Endothelial cell (in vitro differentiated cells): ENCODE results near the gene RNASEL. TPM values are rescaled to one million over a fixed set of nuclear protein-coding genes. Genes with fewer than 3 reads are reported as not detected.

ENCODE experiments used
- DNase-seq: peaks from one replicate; pipeline ENCODE4 v3.0.0; 2021; ENCODE audit warnings: low spot score
- H3K27ac Mint-ChIP-seq: one replicate; pipeline ENCODE4 v1.8.0; 2021; ENCODE audit warnings: mixed read lengths, inconsistent platforms; ENCODE audit not compliant: unreplicated experiment
- H3K27me3 Mint-ChIP-seq: one replicate; pipeline ENCODE4 v1.8.0; 2021; ENCODE audit warnings: mild to moderate bottlenecking, moderate library complexity, mixed read lengths, inconsistent platforms; ENCODE audit not compliant: unreplicated experiment
- H3K36me3 Mint-ChIP-seq: one replicate; pipeline ENCODE4 v1.8.0; 2021; ENCODE audit warnings: mild to moderate bottlenecking, low read depth, mixed read lengths, inconsistent platforms; ENCODE audit not compliant: unreplicated experiment
- H3K4me1 Mint-ChIP-seq: one replicate; pipeline ENCODE4 v1.8.0; 2021; ENCODE audit warnings: mild to moderate bottlenecking, mixed read lengths, inconsistent platforms; ENCODE audit not compliant: unreplicated experiment
- H3K4me3 Mint-ChIP-seq: one replicate; pipeline ENCODE4 v1.8.0; 2021; ENCODE audit warnings: mild to moderate bottlenecking, mixed read lengths, inconsistent platforms; ENCODE audit not compliant: unreplicated experiment
- H3K9me3 Mint-ChIP-seq: one replicate; pipeline ENCODE4 v1.8.0; 2021; ENCODE audit warnings: mixed read lengths, inconsistent platforms; ENCODE audit not compliant: unreplicated experiment
- CTCF ChIP-seq: fragments of 200-600 bp; sonication (generic); IDR thresholded peaks from one replicate; pipeline ENCODE4 v1.5.0; 2021; ENCODE audit warnings: antibody characterized with exemption; ENCODE audit not compliant: unreplicated experiment
- total RNA-seq: library from RNA; stranded (reverse); fragmentation: NEBNext Ultra II Directional; extraction: Animal tissue kit (Norgen Biotek cat#: 25700); gene quantifications from one replicate; pipeline ENCODE4 v1.2.1, GENCODE V29; 2021; ENCODE audit not compliant: unreplicated experiment

Gene RNASEL
- total RNA-seq, 1 donor from 2014 or later, result 2.3 TPM

- Mint-ChIP-seq H3K9me3 (no peaks in the 10 kb centered on the region), H3K36me3 (no peaks in the 10 kb centered on the region), H3K4me3 (no peak overlapping the region), H3K27me3 (peaks cover 15% of the 10 kb centered on the region), H3K4me1 (peaks cover 66% of the 10 kb centered on the region), H3K27ac (no peak overlapping the region)
- no peak for DNase-seq
- TF ChIP-seq CTCF, result no peak
Measured at GRCh38 chr1:182608845-182609610, 20.0 kb upstream of the RNASEL start.

GRCh38 chr1:182608236-182608635 lies 19.2 kb upstream of the RNASEL start:
- Mint-ChIP-seq H3K27ac (no peak overlapping the region), H3K36me3 (no peaks in the 10 kb centered on the region), H3K27me3 (peaks cover 17% of the 10 kb centered on the region), H3K4me3 (no peak overlapping the region), H3K4me1 (peaks cover 63% of the 10 kb centered on the region), H3K9me3 (no peaks in the 10 kb centered on the region)
- TF ChIP-seq CTCF, result no peak
- DNase-seq, result no peak

- Mint-ChIP-seq H3K4me3 (no peak overlapping the region), H3K4me1 (peaks cover 62% of the 10 kb centered on the region)
- DNase-seq, result no peak
Measured at GRCh38 chr1:182607566-182607965, 18.5 kb upstream of the RNASEL start.

GRCh38 chr1:182604175-182605164 lies 15.4 kb upstream of the RNASEL start, which contains the start of gene RGS16:
TSS of gene RGS16 (minus strand) at chr1:182604389. CDS start at chr1:182604259, 130 bp downstream.
- DNase-seq, result peak; percentile 70
- H3K27ac Mint-ChIP-seq, result no peak within 1 kb of the TSS

More at GRCh38 chr1:182607566-182607965, 18.5 kb upstream of the RNASEL start:
- no peaks in the 10 kb centered on the region for H3K9me3 Mint-ChIP-seq
- no peaks in the 10 kb centered on the region for H3K36me3 Mint-ChIP-seq
- no peak for TF ChIP-seq CTCF
- H3K27me3 Mint-ChIP-seq, result peaks cover 15% of the 10 kb centered on the region
- H3K27ac Mint-ChIP-seq, result no peak overlapping the region

More at GRCh38 chr1:182604175-182605164, 15.4 kb upstream of the RNASEL start, which contains the start of gene RGS16:
- H3K27me3 Mint-ChIP-seq, result peaks cover 16% of the 10 kb centered on the region
- H3K4me1 Mint-ChIP-seq, result peaks cover 42% of the 10 kb centered on the region
- H3K9me3 Mint-ChIP-seq, result no peaks in the 10 kb centered on the region
- H3K36me3 Mint-ChIP-seq, result peaks cover 4% of the 10 kb centered on the region
- peak within 1 kb of the TSS; percentile 84 for H3K4me3 Mint-ChIP-seq
- no peak for TF ChIP-seq CTCF
